Subcutaneous preadipocyte (primary cell): ENCODE measurements around the gene FTL. TPM values are rescaled to one million over a fixed set of nuclear protein-coding genes. Genes with fewer than 3 reads are reported as not detected.

Source experiments
- small RNA-seq: library from RNA; depleted of rRNA; stranded (forward); fragments of <200 nt; gene quantifications from one replicate; pipeline ENCODE3, GENCODE V24; 2012
- total RNA-seq: library from RNA; depleted of rRNA; stranded (reverse); fragments of >200 nt; gene quantifications from 2 replicates; pipeline ENCODE4 v1.2.3, GENCODE V29; 2012

Gene FTL
- 2,886 and 3,269 TPM in 2 replicates for total RNA-seq

GRCh38 chr19:48965040-48965805 lies at the start of gene FTL:
TSS of gene FTL (plus strand) at chr19:48965309. CDS start at chr19:48965508, 199 bp downstream.

GRCh38 chr19:48933382-48933932 lies 31.7 kb upstream of the FTL start, which contains the start of gene DHDH:
TSS of gene DHDH (plus strand) at chr19:48933699. CDS start at chr19:48933722, 23 bp downstream.

GRCh38 chr19:48954595-48955307 lies 10.4 kb upstream of the FTL start, which contains the start of gene BAX:
TSS of gene BAX (plus strand) at chr19:48954875. CDS start at chr19:48954929, 54 bp downstream.

GRCh38 chr19:48993175-48994034 lies 28.3 kb downstream of the FTL start, which contains the start of the genes GYS1 and RUVBL2:
TSS of gene GYS1 (minus strand) at chr19:48993309. CDS start at chr19:48993112, 197 bp downstream.
TSS of gene RUVBL2 (plus strand) at chr19:48993887. CDS start at chr19:48993912, 25 bp downstream.

Small RNA genes within 50 kb of the gene (small RNA-seq; reads per million reads assigned to genes)
- gene AC026803.1 (not detected), gene MIR6798 (not detected)

Other genes with a start within 250 kb of the FTL start
- gene MAMSTR, start 245.6 kb upstream of the FTL start, total RNA-seq = 1.4 and 2.2 TPM in 2 replicates
- 2.9 and 3.5 TPM in 2 replicates for gene RASIP1, start 224.7 kb upstream of the FTL start, total RNA-seq
- gene IZUMO1, start 218.4 kb upstream of the FTL start, total RNA-seq = not detected in 2 replicates
- 0.20 TPM in 1 of 2 replicates, not detected in the other for gene FUT1, start 212.7 kb upstream of the FTL start, total RNA-seq
- gene FGF21, start 209.8 kb upstream of the FTL start, total RNA-seq = not detected in 2 replicates
- gene BCAT2, start 154.3 kb upstream of the FTL start, total RNA-seq = 43.7 and 44.2 TPM in 2 replicates
- gene HSD17B14, start 128.8 kb upstream of the FTL start, total RNA-seq = 1.1 and 1.4 TPM in 2 replicates
- gene PLEKHA4, start 96.7 kb upstream of the FTL start, total RNA-seq = 16.4 and 21.3 TPM in 2 replicates
- 41.5 and 55.9 TPM in 2 replicates for gene PPP1R15A, start 92.9 kb upstream of the FTL start, total RNA-seq
- gene TULP2, start 66.6 kb upstream of the FTL start, total RNA-seq = 0.37 TPM in 1 of 2 replicates, not detected in the other
- 134 and 211 TPM in 2 replicates for gene NUCB1, start 65.0 kb upstream of the FTL start, total RNA-seq
- not detected in 2 replicates for gene DHDH, start 31.6 kb upstream of the FTL start, total RNA-seq
- gene BAX, start 10.4 kb upstream of the FTL start, total RNA-seq = 47.0 and 70.8 TPM in 2 replicates
- 55.1 and 57.0 TPM in 2 replicates for gene GYS1, start 28.0 kb downstream of the FTL start, total RNA-seq
- gene RUVBL2, start 28.6 kb downstream of the FTL start, total RNA-seq = 301 and 328 TPM in 2 replicates
- gene LHB, start 51.8 kb downstream of the FTL start, total RNA-seq = not detected in 2 replicates
- gene CGB3, start 59.0 kb downstream of the FTL start, total RNA-seq = not detected in 2 replicates
- gene CGB2, start 66.6 kb downstream of the FTL start, total RNA-seq = not detected in 2 replicates
- not detected in 2 replicates for gene CGB1, start 71.6 kb downstream of the FTL start, total RNA-seq
- not detected in 2 replicates for gene CGB5, start 78.5 kb downstream of the FTL start, total RNA-seq
- gene CGB8, start 83.8 kb downstream of the FTL start, total RNA-seq = not detected in 2 replicates
- gene CGB7, start 92.4 kb downstream of the FTL start, total RNA-seq = 0.20 TPM in 1 of 2 replicates, not detected in the other
- gene NTF4, start 99.5 kb downstream of the FTL start, total RNA-seq = not detected in 2 replicates
- not detected in 2 replicates for gene KCNA7, start 107.4 kb downstream of the FTL start, total RNA-seq
- 140 and 162 TPM in 2 replicates for gene SNRNP70, start 120.1 kb downstream of the FTL start, total RNA-seq
- 1.8 and 2.7 TPM in 2 replicates for gene LIN7B, start 149.1 kb downstream of the FTL start, total RNA-seq
- gene C19orf73, start 153.8 kb downstream of the FTL start, total RNA-seq = 0.37 and 0.78 TPM in 2 replicates
- 0.78 and 1.8 TPM in 2 replicates for gene PPFIA3, start 154.2 kb downstream of the FTL start, total RNA-seq
- not detected in 2 replicates for gene HRC, start 190.1 kb downstream of the FTL start, total RNA-seq
- 14.1 and 14.3 TPM in 2 replicates for gene TRPM4, start 192.5 kb downstream of the FTL start, total RNA-seq